ENCODE results near the gene KRTAP22-2. TPM values are rescaled to one million over a fixed set of nuclear protein-coding genes. Genes with fewer than 3 reads are reported as not detected.

KRTAP22-2 gene
- total and polyA plus RNA-seq, 8 donors, result not detected

GRCh38 chr21:30615199-30615598 is 25.0 kb upstream of the KRTAP22-2 start:
- FAIRE-seq, result no peak

GRCh38 chr21:30613836-30614235 is 23.6 kb upstream of the KRTAP22-2 start, which contains the start of gene KRTAP6-1:
Gene KRTAP6-1, minus strand, starts transcription at chr21:30613930. Its CDS starts 26 bp downstream, at chr21:30613904.
- Histone ChIP-seq H3K27me3 (no peaks in the 10 kb centered on the region), H3K27ac (no peak within 1 kb of the TSS), H3K9me3 (no peaks in the 10 kb centered on the region), H3K36me3 (no peaks in the 10 kb centered on the region), H3K4me1 (no peaks in the 10 kb centered on the region), H3K4me3 (no peak within 1 kb of the TSS)
- intact Hi-C loops (cut with DNase I), result no loop called here
- TF ChIP-seq CTCF (IDR thresholded peaks at IDR 0.05), result no peak
- FAIRE-seq (no peak), ATAC-seq (no peak), DNase-seq (no peak)
- WGBS, 2 donors, result 56 to 58% methylated on average over 2 of the region's 2 CpGs

More at GRCh38 chr21:30615199-30615598, 25.0 kb upstream of the KRTAP22-2 start:
- H3K36me3 ChIP-seq, result no peaks in the 10 kb centered on the region
- intact Hi-C loops (cut with DNase I), result no loop called here
- H3K9me3 ChIP-seq, result no peaks in the 10 kb centered on the region
- TF ChIP-seq CTCF (IDR thresholded peaks at IDR 0.05), result no peak
- no peak overlapping the region for H3K4me3 ChIP-seq
- no peak for ATAC-seq
- H3K4me1 ChIP-seq, result no peaks in the 10 kb centered on the region
- no peaks in the 10 kb centered on the region for H3K27me3 ChIP-seq
- DNase-seq, result no peak
- H3K27ac ChIP-seq, result no peak overlapping the region

- intact Hi-C loops (cut with DNase I), result no loop called here
- no peak for ATAC-seq
- Histone ChIP-seq H3K4me1 (no peaks in the 10 kb centered on the region), H3K36me3 (no peaks in the 10 kb centered on the region), H3K9me3 (no peaks in the 10 kb centered on the region), H3K27me3 (no peaks in the 10 kb centered on the region), H3K27ac (no peak overlapping the region), H3K4me3 (no peak overlapping the region)
- FAIRE-seq, result no peak
- TF ChIP-seq CTCF (IDR thresholded peaks at IDR 0.05), result no peak
- 70% methylated on average over 2 of the region's 2 CpGs for WGBS, 2 donors
- no peak for DNase-seq
These were observed 21.9 kb upstream of the KRTAP22-2 start for GRCh38 chr21:30612132-30612531.

GRCh38 chr21:30605968-30606367 is 15.8 kb upstream of the KRTAP22-2 start:
- FAIRE-seq, result no peak
- no peaks in the 10 kb centered on the region for H3K4me1 ChIP-seq
- no peaks in the 10 kb centered on the region for H3K27me3 ChIP-seq
- no peak for DNase-seq
- WGBS, 2 donors, result 86 to 91% methylated on average over 2 of the region's 2 CpGs
- intact Hi-C loops (cut with DNase I), result no loop called here
- no peak for ATAC-seq
- no peak overlapping the region for H3K27ac ChIP-seq
- no peaks in the 10 kb centered on the region for H3K9me3 ChIP-seq
- no peaks in the 10 kb centered on the region for H3K36me3 ChIP-seq
- TF ChIP-seq CTCF (IDR thresholded peaks at IDR 0.05), result no peak
- no peak overlapping the region for H3K4me3 ChIP-seq

- DNase-seq (no peak), ATAC-seq (no peak), FAIRE-seq (no peak)
- no peaks in the 10 kb centered on the region for H3K4me1 ChIP-seq
- H3K9me3 ChIP-seq, result no peaks in the 10 kb centered on the region
- intact Hi-C loops (cut with DNase I), result no loop called here
- whole genome bisulfite sequencing, 2 donors, result 33 to 35% methylated on average over 1 of the region's 1 CpG
- no peak within 1 kb of the TSS for H3K4me3 ChIP-seq
- TF ChIP-seq CTCF (IDR thresholded peaks at IDR 0.05), result no peak
- H3K27me3 ChIP-seq, result no peaks in the 10 kb centered on the region
- no peaks in the 10 kb centered on the region for H3K36me3 ChIP-seq
- H3K27ac ChIP-seq, result no peak within 1 kb of the TSS
These were observed 10.6 kb upstream of the KRTAP22-2 start, which contains the start of gene KRTAP22-1 for GRCh38 chr21:30600787-30601186. Gene KRTAP22-1, plus strand, starts transcription at chr21:30601087.
